Kidney epithelial cell (primary cell): ENCODE measurements around the gene TEX29. TPM values are rescaled to one million over a fixed set of nuclear protein-coding genes. Genes with fewer than 3 reads are reported as not detected.

Experiments
- DNase-seq: peaks from one replicate; pipeline ENCODE4 v3.0.0-alpha.2; 2010; ENCODE audit warnings: low read depth
- H3K27me3 ChIP-seq: 2 replicates; pipeline ENCODE4 v1.6.0; 2011; ENCODE audit warnings: low read length; ENCODE audit not compliant: control insufficient read depth, insufficient read depth
- H3K36me3 ChIP-seq: 2 replicates; pipeline ENCODE4 v1.5.1; 2011; ENCODE audit warnings: low read length; ENCODE audit not compliant: control insufficient read depth, insufficient read depth
- H3K4me3 ChIP-seq: 2 replicates; pipeline ENCODE4 v1.5.1; 2011; ENCODE audit warnings: low read depth, mild to moderate bottlenecking, control low read depth, low read length
- total RNA-seq: library from RNA; depleted of rRNA; stranded (reverse); fragments of >200 nt; gene quantifications from 2 replicates; pipeline ENCODE4 v1.2.3, GENCODE V29; 2015
- TF ChIP-seq, protein P1 (sequence below): IDR thresholded peaks from 2 replicates; pipeline ENCODE4 v1.5.1; 2011; ENCODE audit warnings: mild to moderate bottlenecking, moderate library complexity, low read length, control low read depth, inconsistent platforms; ENCODE audit not compliant: insufficient read depth, poor library complexity, severe bottlenecking

TEX29 gene
- total RNA-seq, 1 donor from 2014 or later, result not detected

DNA sequence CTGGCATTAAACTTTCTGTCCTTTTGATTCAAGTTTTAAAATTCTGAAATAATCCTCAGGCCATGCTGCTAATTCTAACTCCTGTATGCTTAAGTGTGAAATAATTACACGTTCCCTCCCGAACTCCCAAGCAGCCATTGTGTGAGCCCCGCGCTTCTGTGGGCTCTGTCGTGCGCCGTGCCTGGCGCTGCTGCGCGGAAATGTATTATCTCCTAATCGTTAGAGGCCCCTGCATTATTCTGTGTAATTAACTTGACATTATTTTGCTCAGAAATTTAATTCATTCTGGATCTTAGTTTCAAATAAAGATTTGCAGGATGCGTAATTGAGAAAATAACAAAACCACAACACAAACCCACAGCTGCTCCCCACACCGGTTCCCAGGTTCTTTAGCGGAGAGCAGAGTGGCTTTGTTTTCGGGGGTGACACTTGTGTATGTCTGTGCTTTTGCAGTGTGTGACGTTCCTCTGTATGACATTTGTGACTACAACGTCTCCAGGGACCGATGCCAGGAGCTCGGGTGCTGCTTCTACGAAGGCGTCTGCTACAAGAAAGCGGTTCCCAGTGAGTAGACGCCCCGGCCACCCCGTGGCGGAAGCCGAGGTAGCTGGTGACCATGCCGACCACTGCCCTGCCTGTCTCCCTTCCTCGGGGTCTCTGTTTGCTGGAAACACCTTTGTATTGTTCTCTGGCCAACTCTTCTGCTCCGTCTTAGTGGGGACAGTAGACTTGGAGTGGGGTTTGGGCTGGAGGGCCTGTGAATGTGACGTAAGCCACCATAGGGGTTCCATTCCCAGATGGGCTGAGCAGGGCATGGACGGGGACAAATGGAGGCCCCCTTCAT lies 7.5 kb downstream of the TEX29 start:
- no peak for DNase-seq
- H3K4me3 ChIP-seq, result no peak overlapping the region
- peaks cover 10% of the 10 kb centered on the region for H3K27me3 ChIP-seq
- H3K36me3 ChIP-seq, result no peaks in the 10 kb centered on the region
- TF ChIP-seq, protein P1, sequence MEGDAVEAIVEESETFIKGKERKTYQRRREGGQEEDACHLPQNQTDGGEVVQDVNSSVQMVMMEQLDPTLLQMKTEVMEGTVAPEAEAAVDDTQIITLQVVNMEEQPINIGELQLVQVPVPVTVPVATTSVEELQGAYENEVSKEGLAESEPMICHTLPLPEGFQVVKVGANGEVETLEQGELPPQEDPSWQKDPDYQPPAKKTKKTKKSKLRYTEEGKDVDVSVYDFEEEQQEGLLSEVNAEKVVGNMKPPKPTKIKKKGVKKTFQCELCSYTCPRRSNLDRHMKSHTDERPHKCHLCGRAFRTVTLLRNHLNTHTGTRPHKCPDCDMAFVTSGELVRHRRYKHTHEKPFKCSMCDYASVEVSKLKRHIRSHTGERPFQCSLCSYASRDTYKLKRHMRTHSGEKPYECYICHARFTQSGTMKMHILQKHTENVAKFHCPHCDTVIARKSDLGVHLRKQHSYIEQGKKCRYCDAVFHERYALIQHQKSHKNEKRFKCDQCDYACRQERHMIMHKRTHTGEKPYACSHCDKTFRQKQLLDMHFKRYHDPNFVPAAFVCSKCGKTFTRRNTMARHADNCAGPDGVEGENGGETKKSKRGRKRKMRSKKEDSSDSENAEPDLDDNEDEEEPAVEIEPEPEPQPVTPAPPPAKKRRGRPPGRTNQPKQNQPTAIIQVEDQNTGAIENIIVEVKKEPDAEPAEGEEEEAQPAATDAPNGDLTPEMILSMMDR, result no peak

- no peaks in the 10 kb centered on the region for H3K36me3 ChIP-seq
- DNase-seq, result no peak
- no peak overlapping the region for H3K4me3 ChIP-seq
- TF ChIP-seq, protein P1, result no peak
- H3K27me3 ChIP-seq, result peaks cover 8% of the 10 kb centered on the region
Measured at GRCh38 chr13:111328574-111329410, 8.3 kb downstream of the TEX29 start.

GRCh38 chr13:111329641-111330040 lies 9.2 kb downstream of the TEX29 start:
- peaks cover 7% of the 10 kb centered on the region for H3K27me3 ChIP-seq
- no peak overlapping the region for H3K4me3 ChIP-seq
- DNase-seq, result no peak
- TF ChIP-seq, protein P1, result no peak
- no peaks in the 10 kb centered on the region for H3K36me3 ChIP-seq

DNA sequence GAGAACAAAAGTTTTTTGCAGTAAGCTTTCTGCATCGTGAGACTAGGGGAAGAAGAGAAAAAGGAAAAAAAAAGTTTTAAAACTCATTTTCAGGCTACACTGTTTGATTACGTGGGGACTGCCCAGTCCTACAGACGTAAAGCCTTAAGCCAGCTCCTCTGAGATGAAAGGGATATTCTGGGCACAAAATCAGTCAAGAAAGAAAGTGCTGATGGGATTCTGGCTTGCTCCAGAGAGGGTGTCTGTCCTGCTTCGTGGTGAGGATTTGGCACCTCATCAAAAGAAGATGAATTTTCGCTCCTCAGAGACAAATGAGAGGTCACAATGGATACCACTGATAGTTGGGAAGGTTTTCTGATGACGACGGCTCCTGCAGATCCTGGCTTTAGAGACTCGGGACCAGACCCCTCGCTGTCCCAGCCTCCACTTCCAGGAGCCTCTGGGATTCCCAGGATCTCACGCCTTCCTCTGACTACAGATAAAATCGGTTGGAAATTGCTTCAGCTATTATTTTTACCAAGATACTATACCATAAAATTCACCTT lies 9.7 kb downstream of the TEX29 start:
- H3K36me3 ChIP-seq, result no peaks in the 10 kb centered on the region
- DNase-seq, result no peak
- H3K4me3 ChIP-seq, result no peak overlapping the region
- TF ChIP-seq, protein P1, result no peak
- peaks cover 2% of the 10 kb centered on the region for H3K27me3 ChIP-seq

DNA sequence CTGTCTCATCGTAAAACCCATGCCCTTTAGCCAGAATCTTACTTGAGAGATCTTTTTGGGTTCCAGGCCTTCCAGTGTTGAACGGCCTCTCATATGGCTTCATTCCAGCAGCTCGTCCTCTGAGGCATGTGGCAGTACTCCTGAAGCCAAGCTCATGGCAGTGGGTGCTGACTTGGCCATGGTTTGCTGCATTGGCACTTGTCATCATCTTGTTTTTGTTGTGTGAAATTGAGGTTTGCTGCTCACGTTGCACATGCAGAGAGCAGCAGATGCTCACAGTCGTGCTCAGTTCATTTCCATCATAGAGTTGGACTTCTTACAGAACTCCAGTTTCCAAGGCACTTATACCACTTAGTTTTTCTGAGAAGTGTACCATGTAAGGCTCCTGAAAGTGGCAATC lies 14.9 kb downstream of the TEX29 start:
- no peak for DNase-seq
- Histone ChIP-seq H3K4me3 (no peak overlapping the region), H3K36me3 (no peaks in the 10 kb centered on the region), H3K27me3 (no peaks in the 10 kb centered on the region)
- TF ChIP-seq, protein P1, result no peak
